Sigmoid colon (tissue), 3 donors: ENCODE measurements around the gene STXBP5.

Experiments
- CTCF ChIP-seq, 4 experiments: fragments of 450-650 bp in 3 of 4; fragments of 200-600 bp in 1 of 4; IDR thresholded peaks; one replicate each; pipeline ENCODE4 v1.5.1; 2016 to 2019; ENCODE audit warnings: antibody characterized with exemption in 4 of 4, mild to moderate bottlenecking in 3 of 4, moderate library complexity in 2 of 4
- POLR2A ChIP-seq, 2 donors: fragments of 450-650 bp; IDR thresholded peaks; one replicate each; pipeline ENCODE4 v1.6.1; 2016; ENCODE audit warnings: antibody characterized with exemption in 2 of 2, mild to moderate bottlenecking in 2 of 2, moderate library complexity in 2 of 2

GRCh38 chr6:147257760-147258159 is 53.5 kb downstream of the STXBP5 start:
- TF ChIP-seq CTCF (IDR thresholded peaks at IDR 0.05) (no peak), POLR2A (IDR thresholded peaks at IDR 0.05) (no peak)
